GM12878 (cell line): ENCODE measurements around the gene PPP2R5C.

Source experiments
- CHD2 ChIP-seq: IDR thresholded peaks from 2 replicates; pipeline ENCODE4 v1.6.1; 2011; ENCODE audit warnings: low read depth, low read length, improper control_type of control experiment, borderline replicate concordance
- CREB1 ChIP-seq: IDR thresholded peaks from 2 replicates; pipeline ENCODE4 v1.6.1; 2012; ENCODE audit warnings: low read depth, mild to moderate bottlenecking, inconsistent platforms
- EED ChIP-seq: sonication (generic); IDR thresholded peaks from 2 replicates; pipeline ENCODE4 v1.6.1; 2016; ENCODE audit warnings: antibody characterized with exemption, low read depth
- EP300 ChIP-seq, 2 experiments: fragments of 150-350 bp in 1 of 2; IDR thresholded peaks; 2 replicates each; pipeline ENCODE4 v1.6.1; 2011 to 2012; ENCODE audit warnings: low read depth in 2 of 2, low read length in 2 of 2, borderline replicate concordance in 1 of 2, improper control_type of control experiment in 1 of 2, inconsistent platforms in 1 of 2; ENCODE audit not compliant: control insufficient read depth in 1 of 2
- EZH2 ChIP-seq: IDR thresholded peaks from 2 replicates; pipeline ENCODE4 v1.6.1; 2012; ENCODE audit warnings: low read depth, mild to moderate bottlenecking, control low read depth, inconsistent platforms, low read length, borderline replicate concordance; ENCODE audit not compliant: control insufficient read depth
- NFIC ChIP-seq: IDR thresholded peaks from 2 replicates; pipeline ENCODE4 v1.6.1; 2012; ENCODE audit warnings: low read depth, mild to moderate bottlenecking, inconsistent platforms, low read length, moderate library complexity
- NR2C2 ChIP-seq: IDR thresholded peaks from 2 replicates; pipeline ENCODE4 v1.6.1; 2011; ENCODE audit warnings: borderline replicate concordance, low read depth; ENCODE audit not compliant: control insufficient read depth, insufficient read length
- NRF1 ChIP-seq: conservative IDR thresholded peaks from 2 replicates; pipeline ENCODE4 v1.6.1; 2011; ENCODE audit warnings: mild to moderate bottlenecking, low read depth, low read length, improper control_type of control experiment
- POLR2A ChIP-seq: IDR thresholded peaks from 2 replicates; pipeline ENCODE4 v1.6.1; 2011; ENCODE audit warnings: low read depth, mild to moderate bottlenecking, low read length
- SIN3A ChIP-seq: IDR thresholded peaks from 2 replicates; pipeline ENCODE4 v1.6.1; 2012; ENCODE audit warnings: low read depth, low read length, improper control_type of control experiment
- SP1 ChIP-seq: IDR thresholded peaks from one replicate; pipeline ENCODE4 v1.6.1; 2011; ENCODE audit warnings: low read depth, low read length
- TAF1 ChIP-seq: IDR thresholded peaks from 2 replicates; pipeline ENCODE4 v1.6.1; 2011; ENCODE audit warnings: mild to moderate bottlenecking, low read depth, low read length, borderline replicate concordance
- TF ChIP-seq, protein P1 (sequence below), 3 experiments: IDR thresholded peaks in 2 of 3; conservative IDR thresholded peaks in 1 of 3; 2 replicates each; pipeline ENCODE4 v1.5.1; 2011; ENCODE audit warnings: low read depth in 3 of 3, low read length in 3 of 3, mild to moderate bottlenecking in 3 of 3, control low read depth in 2 of 3, moderate library complexity in 2 of 3, inconsistent platforms in 1 of 3, mixed read lengths in 1 of 3; ENCODE audit not compliant: control insufficient read depth in 2 of 3, insufficient read depth in 1 of 3; ENCODE audit errors: extremely low read depth in 1 of 3
- TF ChIP-seq, protein P2 (sequence below): IDR thresholded peaks from 2 replicates; pipeline ENCODE4 v1.6.1; 2012; ENCODE audit warnings: low read depth, low read length, improper control_type of control experiment

DNA sequence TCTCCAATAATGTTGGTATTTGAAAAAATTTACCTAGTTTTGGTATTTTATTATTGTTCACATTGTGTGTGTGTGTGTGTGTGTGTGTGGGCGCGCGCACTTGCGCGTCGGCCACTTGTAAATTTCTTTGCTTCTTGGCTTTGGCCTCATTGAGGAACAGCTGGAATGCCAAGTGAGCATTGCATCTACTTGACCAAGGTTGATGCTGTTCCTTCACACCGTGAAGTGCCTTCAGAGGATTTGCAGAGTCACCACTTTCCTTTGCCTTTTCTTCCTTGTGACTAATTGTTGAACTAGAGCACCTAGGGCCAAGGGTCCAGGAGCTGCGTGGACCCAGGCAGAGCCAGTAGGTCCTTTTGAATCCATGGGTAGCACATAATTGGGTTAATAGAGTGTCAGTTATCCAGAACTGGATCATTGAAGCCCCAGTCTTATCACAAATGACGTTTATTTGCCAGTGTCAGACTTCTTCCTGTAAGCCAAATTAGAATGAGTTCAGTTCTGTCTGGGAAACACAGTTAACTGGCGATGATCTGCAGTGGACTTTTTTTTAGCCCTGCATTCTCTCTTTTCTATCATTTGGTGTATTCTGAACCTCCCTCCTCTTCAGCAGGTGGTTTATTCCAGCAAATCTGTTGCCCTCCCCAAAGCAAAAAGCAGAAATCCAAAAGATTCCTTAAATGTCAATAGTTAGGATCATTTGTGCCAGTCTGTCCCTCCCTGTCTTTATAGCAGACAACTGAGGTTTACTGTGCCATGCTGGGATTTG lies 2.6 kb downstream of the PPP2R5C start:
- TF ChIP-seq NR2C2 (no peak), EED (no peak), EZH2 (no peak), NRF1 (no peak), TAF1 (no peak), NFIC (no peak), POLR2A (no peak), CHD2 (no peak), EP300 (IDR thresholded peaks at IDR 0.05; ENCODE audit: borderline replicate concordance in 1 of 2, control insufficient read depth in 1 of 2, low read depth in 2 of 2, low read length in 2 of 2) (no peak), SP1 (no peak), SIN3A (no peak), CREB1 (no peak)
- TF ChIP-seq, protein P1, sequence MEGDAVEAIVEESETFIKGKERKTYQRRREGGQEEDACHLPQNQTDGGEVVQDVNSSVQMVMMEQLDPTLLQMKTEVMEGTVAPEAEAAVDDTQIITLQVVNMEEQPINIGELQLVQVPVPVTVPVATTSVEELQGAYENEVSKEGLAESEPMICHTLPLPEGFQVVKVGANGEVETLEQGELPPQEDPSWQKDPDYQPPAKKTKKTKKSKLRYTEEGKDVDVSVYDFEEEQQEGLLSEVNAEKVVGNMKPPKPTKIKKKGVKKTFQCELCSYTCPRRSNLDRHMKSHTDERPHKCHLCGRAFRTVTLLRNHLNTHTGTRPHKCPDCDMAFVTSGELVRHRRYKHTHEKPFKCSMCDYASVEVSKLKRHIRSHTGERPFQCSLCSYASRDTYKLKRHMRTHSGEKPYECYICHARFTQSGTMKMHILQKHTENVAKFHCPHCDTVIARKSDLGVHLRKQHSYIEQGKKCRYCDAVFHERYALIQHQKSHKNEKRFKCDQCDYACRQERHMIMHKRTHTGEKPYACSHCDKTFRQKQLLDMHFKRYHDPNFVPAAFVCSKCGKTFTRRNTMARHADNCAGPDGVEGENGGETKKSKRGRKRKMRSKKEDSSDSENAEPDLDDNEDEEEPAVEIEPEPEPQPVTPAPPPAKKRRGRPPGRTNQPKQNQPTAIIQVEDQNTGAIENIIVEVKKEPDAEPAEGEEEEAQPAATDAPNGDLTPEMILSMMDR (IDR thresholded peaks at IDR 0.05 in 2 of 3, conservative IDR thresholded peaks at IDR 0.05 in 1 of 3; ENCODE audit: control insufficient read depth in 2 of 3, extremely low read depth in 1 of 3, insufficient read depth in 1 of 3, low read depth in 3 of 3, low read length in 3 of 3): no peak
- TF ChIP-seq, protein P2, sequence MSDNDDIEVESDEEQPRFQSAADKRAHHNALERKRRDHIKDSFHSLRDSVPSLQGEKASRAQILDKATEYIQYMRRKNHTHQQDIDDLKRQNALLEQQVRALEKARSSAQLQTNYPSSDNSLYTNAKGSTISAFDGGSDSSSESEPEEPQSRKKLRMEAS: no peak
